ENCODE measurements around the gene IGSF9. TPM values are rescaled to one million over a fixed set of nuclear protein-coding genes. Genes with fewer than 3 reads are reported as not detected.

The IGSF9 gene
- total RNA-seq, 1 experiment from 2014 or later, result not detected

- no peak for DNase-seq (ENCODE audit: low read depth, low spot score)
- in situ Hi-C loops (cut with HindIII; ENCODE audit: low pct_unique_long_range_greater_than_20kb, low sequenced_read_pairs), result loop anchor here (25.0 kb wide), 1 partner anchor 91 kb away; the partner anchor contains the start of gene DUSP23
Measured at GRCh38 chr1:159877695-159878444, 67.5 kb downstream of the IGSF9 start.

Small RNA genes within 50 kb of the gene (small RNA-seq; reads per million reads assigned to genes)
- 0 reads per million in 2 experiments for gene MIR4259

Other genes starting within 250 kb of the IGSF9 start
- not detected in 2 replicates for gene CRP, start 231.0 kb downstream of the IGSF9 start, total RNA-seq (2014; rRNA removed; shearing (Covaris generic))
- gene DUSP23, start 164.7 kb downstream of the IGSF9 start, total RNA-seq (2014; rRNA removed; shearing (Covaris generic)), result 59.0 and 78.8 TPM in 2 replicates
- gene FCRL6, start 143.3 kb downstream of the IGSF9 start, total RNA-seq (2014; rRNA removed; shearing (Covaris generic)), result not detected in 2 replicates
- not detected in 2 replicates for gene SLAMF8, start 118.7 kb downstream of the IGSF9 start, total RNA-seq (2014; rRNA removed; shearing (Covaris generic))
- not detected in 2 replicates for gene VSIG8, start 83.0 kb downstream of the IGSF9 start, total RNA-seq (2014; rRNA removed; shearing (Covaris generic))
- gene CFAP45, start 45.4 kb downstream of the IGSF9 start, total RNA-seq (2014; rRNA removed; shearing (Covaris generic)), result 0.13 and 0.56 TPM in 2 replicates
- 122 and 128 TPM in 2 replicates for gene TAGLN2, start 20.1 kb downstream of the IGSF9 start, total RNA-seq (2014; rRNA removed; shearing (Covaris generic))
- gene SLAMF9, start 8.6 kb upstream of the IGSF9 start, total RNA-seq (2014; rRNA removed; shearing (Covaris generic)), result 13.6 and 17.9 TPM in 2 replicates
- 6.3 and 6.4 TPM in 2 replicates for gene PIGM, start 86.4 kb upstream of the IGSF9 start, total RNA-seq (2014; rRNA removed; shearing (Covaris generic))
- 0.11 and 0.26 TPM in 2 replicates for gene KCNJ10, start 124.5 kb upstream of the IGSF9 start, total RNA-seq (2014; rRNA removed; shearing (Covaris generic))
- gene KCNJ9, start 135.9 kb upstream of the IGSF9 start, total RNA-seq (2014; rRNA removed; shearing (Covaris generic)), result not detected in 2 replicates
- 142 and 146 TPM in 2 replicates for gene IGSF8, start 153.0 kb upstream of the IGSF9 start, total RNA-seq (2014; rRNA removed; shearing (Covaris generic))
- not detected in 2 replicates for gene ATP1A2, start 170.1 kb upstream of the IGSF9 start, total RNA-seq (2014; rRNA removed; shearing (Covaris generic))
- 0.11 TPM in 1 of 2 replicates, not detected in the other for gene ATP1A4, start 206.0 kb upstream of the IGSF9 start, total RNA-seq (2014; rRNA removed; shearing (Covaris generic))
- gene CASQ1, start 245.0 kb upstream of the IGSF9 start, total RNA-seq (2014; rRNA removed; shearing (Covaris generic)), result not detected in 2 replicates